G401 (cell line): ENCODE measurements around the gene PTPRD. TPM values are rescaled to one million over a fixed set of nuclear protein-coding genes. Genes with fewer than 3 reads are reported as not detected.
A peak's percentile ranks its signal among the peaks of the same experiment; 100 is the strongest.

Experiments
- DNase-seq: peaks from one replicate; pipeline ENCODE4 v3.0.0-alpha.2; 2015; ENCODE audit warnings: low spot score
- in situ Hi-C: cut with HindIII; loops from 2 replicates; pipeline ENCODE4 v1.10.0; 2016; ENCODE audit warnings: low sequenced_read_pairs, mixed read lengths
- total RNA-seq: library from RNA; depleted of rRNA; stranded (reverse); fragments of >200 nt; shearing (Covaris generic); gene quantifications from 2 replicates; pipeline ENCODE4 v1.2.3, GENCODE V29; 2014

PTPRD gene
- total RNA-seq, 1 experiment from 2014 or later = 13.0 TPM

DNA sequence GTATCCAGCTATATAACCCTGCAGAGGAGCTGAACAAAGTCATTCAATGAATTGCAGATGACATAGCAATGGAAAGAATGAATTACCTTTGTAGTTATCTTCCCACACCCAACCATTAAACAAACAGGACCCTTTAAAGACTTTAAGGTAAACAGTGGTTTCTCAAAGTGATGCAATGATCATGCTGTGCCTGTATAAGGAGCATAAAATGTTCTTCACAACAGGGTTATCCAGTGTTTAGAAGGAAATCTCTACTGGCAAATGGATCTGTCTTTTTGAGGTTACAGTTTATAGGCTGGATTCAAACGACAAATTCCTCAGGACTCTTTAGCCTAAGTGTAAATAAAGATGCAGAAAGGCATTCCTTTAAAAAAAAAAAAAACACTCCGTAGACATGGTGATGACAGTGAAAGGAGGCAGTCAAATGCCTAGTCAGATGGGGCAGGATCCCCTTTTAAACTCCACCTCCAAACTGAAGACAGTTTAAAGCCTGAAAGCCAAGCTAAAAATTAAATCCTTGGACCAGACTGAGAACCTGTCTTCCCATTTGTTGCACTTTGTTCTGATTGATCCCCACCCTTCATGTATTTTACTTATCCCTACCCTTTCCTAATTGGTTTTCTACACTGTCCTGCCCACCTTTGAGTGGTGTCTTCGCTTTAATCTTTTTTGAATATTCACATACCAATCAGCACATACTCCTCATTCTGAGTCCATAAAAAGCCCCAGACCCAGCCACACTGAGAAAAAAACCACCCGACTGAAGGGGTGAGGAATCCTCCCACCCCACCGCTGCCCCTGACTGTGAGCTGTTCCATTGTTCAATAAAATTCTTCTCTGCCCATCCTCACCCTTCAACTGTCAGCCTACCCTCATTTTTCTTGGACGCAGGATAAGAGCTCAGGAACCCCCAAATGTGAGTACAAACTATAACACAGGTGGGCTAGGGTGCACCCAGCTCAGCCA is 2052.0 kb downstream of the PTPRD start:
- in situ Hi-C loops = no loop called here
- no peak for DNase-seq

DNA sequence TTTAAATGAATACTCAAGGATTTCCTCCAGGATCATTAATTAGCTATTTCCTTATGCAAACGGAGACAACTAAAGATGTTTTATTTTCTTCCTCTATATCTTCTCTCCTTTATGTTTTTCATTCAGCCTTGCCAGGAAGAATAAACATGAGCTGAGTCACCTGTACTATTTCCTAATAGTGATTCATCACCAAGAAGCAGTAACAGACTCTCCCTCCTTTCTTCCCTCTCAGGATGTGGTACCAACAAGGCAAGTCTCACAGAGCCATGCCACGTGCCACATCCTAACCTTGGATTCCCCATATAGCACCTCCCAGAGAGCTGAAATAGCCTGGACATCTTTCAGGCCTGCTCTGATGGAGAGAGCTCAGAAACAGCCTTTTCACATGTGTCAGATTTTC is 2054.6 kb downstream of the PTPRD start:
- no peak for DNase-seq
- in situ Hi-C loops = no loop called here

DNA sequence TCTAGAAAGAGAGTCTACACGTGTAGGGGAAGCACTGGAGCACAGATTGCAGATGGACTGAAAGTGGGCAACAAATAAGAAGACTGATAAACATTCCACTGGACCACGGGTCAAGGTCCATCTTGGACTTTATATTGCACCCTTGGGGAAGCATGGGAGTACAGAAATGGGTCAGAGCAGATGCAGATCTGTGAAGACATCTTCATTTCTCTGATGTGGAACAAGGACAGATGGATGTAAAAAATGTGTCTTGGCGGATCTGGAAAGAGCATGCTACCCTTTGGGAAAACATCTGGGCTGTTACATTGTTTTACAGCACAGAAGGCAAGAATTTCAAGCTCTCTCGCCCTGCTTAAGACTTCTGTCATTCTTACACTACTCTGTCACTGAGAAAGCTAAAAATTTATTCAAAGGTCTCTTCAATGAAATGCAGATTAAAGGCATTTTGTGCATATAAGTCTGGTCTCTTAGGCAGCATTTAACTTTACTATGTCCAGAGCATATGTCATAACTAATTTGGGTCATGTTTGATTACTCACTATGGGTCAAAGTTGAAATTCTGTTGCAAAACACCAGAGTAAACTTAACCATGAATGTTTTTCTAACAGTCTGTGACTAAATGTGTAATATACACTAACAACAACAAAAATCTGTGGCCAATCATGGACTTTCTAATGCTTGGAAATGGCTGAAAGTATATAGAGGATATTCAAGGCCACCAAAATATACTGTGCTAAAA is 2056.9 kb downstream of the PTPRD start:
- DNase-seq = no peak
- in situ Hi-C loops = no loop called here

DNA sequence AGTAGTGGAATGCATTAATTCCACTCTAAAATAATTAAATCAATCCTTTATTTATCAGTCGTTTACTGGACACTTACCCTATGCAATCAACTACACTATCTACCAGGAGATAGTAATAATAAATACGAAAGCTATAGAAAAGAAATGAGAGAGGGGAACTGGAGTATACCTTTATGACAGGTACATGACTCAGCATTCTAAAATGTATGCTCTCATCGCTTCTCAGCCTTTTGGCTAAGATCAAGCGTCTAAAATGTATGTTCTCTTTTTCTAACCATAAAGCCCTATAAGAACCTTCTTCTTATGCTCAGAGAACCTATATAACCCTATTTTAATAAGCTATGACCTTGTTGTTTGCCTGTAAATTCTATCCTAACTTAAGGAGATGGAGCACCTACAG is 2059.4 kb downstream of the PTPRD start:
- in situ Hi-C loops = no loop called here
- no peak for DNase-seq

DNA sequence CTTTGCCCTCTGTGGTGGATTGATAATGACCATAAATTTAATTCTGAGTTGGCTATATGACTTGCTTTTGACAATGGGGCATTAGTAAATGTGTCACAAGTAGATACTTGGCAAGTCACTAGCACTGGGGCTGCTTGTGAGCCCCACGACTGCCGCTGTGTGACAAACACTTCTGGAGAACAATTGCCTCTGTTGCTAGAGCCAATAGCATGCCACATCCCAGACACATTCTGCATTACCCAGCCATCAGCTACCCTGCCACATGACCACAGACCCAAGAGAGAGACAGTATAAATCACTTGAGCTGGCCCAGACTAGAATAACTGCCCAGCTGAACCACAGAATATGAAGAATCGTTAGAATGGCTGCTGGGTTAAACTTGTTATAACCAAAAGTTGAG is 2060.1 kb downstream of the PTPRD start:
- in situ Hi-C loops = no loop called here
- DNase-seq = no peak

DNA sequence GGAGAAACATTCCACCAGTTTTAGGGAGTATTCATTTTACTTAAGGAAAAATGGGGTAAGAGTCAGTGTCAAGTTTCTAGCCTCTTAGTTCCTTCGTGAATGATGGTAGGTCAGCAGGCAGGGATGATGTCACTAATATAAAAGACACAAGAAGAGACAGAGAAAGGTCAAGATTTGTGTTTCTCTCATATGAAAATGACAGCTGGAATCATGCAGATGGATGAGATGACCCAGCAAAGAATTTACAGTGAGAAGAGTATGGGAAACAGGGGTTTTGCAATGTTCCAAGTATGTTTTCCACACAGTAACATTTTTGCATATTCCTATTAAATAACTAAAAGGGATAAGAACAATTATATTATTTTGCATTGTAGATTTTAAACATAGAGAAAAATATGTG is 2063.6 kb downstream of the PTPRD start:
- in situ Hi-C loops = no loop called here
- no peak for DNase-seq

DNA sequence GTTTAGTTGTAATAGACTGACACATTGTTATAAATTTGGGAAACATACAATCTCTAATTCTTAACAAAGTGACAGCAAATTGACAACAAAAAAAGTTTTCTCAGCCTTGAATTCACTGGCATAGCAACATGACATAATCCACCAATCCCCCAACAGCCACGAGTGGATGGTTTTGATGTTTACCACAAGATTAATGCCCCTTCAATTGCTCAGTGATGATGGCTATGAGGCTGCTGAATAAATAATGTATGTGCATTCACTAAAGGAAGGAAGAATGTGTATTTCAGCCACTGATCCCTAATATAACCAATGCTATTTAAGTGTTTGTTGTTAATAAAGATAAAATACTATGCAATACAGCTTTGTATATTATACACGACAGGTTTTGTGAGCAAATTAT is 2069.6 kb downstream of the PTPRD start:
- no peak for DNase-seq
- in situ Hi-C loops = no loop called here

DNA sequence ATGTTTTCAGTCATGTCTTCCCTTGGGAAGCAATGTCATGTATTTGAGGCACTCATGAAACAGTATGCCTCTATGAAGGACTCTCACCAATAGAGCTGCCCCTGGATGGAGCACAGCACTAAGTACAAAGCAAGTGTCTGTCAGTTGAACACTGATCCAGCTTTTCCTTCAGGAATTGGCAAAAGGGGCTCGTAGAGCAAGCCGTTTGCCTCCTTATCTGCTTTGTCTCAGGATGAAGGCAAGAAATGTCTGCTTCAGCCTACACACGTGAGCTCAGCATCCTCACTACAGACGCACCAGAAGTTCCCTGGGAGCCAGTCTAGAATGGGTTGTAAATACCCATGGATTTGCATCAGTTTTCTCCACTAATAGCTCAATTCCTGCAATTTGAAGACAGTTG is 2070.3 kb downstream of the PTPRD start:
- in situ Hi-C loops = no loop called here

DNA sequence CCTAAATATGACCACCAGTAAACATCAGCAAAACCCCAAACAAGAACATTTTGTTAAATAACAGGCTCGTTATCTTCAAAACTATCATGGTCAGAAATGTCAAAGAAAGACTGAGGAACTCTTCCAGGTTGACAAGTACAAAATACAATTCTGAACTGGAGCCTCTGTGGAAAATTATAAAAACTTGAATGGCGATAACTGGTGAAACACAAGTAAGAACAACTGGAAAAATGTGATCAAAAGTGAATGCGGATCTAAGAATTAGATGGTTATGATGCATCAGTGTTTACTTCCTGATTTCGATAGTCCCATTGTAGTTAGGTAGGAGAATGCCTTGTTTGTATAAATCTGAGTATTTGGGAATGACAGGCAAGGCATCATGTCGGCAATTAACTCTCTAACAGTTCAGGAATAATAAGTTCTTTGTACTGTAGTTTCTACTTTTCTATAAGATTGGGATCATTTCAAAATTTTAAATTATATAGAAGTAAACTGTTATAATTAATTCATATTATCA is 2073.1 kb downstream of the PTPRD start:
- no peak for DNase-seq
- in situ Hi-C loops = no loop called here

More for the DNA sequence above, 2070.3 kb downstream of the PTPRD start:
- no peak for DNase-seq

DNA sequence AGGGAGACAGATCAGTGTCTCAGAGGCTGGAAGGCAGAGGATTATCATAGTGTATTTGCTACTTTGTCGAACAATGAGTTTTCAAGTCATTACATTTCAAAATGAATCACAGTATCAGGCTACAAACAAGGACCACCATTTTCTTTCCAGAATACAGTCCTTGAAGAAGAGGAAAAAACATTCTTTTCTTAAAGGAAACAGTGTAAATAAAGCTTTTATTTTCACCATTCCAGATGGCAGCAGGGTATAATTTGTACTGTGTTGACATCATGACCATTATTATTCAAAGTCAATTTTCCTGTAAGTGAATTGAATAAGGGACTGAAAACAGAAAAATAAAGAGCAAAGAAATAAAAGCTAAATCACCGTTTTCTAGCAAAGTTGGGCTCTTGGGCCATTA is 2076.0 kb downstream of the PTPRD start:
- in situ Hi-C loops = no loop called here
- no peak for DNase-seq

DNA sequence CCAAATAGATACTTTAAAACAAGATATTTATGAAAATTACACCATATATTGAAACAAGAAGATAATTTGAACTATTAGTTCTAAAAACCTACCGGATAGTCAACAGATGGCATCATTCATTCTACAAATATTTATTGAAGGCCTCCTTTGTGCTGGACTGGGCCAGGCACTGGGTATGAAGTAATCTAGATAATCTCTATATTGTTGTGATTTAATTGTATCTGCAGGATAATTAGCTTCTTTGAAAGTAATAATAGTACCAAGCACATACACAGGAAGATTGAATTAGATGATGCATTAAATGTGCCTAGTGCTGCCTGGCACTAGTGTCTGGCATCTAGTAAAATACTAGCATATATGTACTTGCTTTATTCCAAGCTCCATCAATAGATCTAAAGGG is 2078.0 kb downstream of the PTPRD start:
- in situ Hi-C loops = no loop called here
- DNase-seq = no peak

DNA sequence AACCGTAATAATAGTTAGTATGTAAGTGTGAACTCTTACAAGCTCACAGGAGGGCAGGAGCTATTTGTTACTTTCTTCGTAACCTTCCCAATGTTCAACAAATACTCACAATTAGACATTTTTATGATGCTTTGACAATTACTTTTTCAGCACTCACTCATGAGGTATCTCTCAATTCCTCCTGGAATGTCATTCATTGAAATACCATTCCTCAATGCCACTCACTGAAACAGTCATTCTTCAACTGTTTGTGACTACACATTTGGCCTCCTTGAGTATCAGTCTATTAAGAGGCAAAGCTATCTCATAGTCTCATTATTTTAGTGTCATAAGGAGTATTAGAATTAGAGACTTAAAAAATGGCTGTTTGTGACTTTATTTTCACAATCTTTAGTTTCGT is 2079.1 kb downstream of the PTPRD start:
- no peak for DNase-seq
- in situ Hi-C loops = no loop called here

DNA sequence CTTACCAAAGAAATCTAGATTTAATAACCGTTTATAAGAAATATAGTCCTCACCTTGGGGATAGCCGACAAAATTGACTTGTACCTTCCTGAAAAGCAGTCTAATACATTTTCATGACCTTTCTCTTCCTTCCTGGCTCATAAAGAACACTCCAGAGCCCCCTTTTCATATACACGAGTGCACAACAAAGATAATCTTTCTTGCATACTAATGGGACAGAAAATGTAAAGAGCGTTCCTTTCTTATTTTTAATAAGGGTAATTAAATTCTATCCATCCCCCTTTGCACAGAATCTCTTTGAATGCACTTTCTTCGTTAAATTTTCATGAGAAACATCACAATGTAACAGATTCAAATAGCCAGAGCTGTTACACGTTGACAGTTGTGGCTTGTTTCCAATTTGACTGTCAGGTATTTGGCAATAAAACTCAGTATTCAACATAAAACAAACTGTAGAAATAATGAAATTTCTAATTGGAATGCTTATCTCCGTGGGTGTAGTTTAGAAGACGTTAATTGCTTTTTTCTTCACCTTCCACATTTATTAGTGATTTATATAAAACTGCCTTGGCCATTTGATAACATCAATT is 2080.9 kb downstream of the PTPRD start:
- DNase-seq = peak; percentile 34

DNA sequence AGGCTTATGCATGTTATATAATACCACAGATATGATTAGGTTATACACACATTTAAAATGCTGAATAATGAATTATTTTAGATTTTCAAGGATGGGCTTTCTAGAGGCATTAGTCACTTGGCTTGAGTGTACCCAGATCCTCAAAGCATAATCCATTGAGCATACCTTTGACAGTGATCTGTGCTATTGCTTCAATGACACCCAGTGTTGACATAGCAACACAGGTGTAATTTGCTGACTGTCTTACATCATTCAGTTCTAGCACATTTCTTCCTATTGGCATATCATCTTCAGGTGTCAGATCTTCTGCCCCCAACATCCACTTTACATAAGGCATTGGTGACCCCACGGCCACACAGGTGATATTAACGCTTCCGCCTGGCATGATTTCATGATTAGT is 2091.7 kb downstream of the PTPRD start:
- in situ Hi-C loops = no loop called here
- no peak for DNase-seq

More for the DNA sequence above, 2080.9 kb downstream of the PTPRD start:
- in situ Hi-C loops = no loop called here

DNA sequence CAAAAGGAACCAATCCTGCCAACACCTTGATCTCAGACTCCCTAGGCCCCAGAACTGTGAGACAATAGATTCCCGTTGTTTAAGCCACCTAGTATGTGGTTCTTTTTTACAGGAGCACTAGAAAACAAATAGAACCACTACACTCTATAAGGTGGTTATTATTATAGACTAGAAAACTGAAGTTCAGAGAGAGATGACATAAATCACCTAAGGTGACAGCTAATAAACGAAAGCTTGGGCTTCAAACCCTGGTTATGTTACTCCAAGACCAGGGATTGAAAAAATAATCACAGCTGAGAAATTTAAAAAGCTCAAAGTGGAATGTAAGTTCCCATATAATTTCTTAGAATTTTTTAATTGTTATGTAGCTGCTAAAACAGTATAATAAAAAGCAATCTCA is 2097.1 kb downstream of the PTPRD start:
- in situ Hi-C loops = no loop called here

DNA sequence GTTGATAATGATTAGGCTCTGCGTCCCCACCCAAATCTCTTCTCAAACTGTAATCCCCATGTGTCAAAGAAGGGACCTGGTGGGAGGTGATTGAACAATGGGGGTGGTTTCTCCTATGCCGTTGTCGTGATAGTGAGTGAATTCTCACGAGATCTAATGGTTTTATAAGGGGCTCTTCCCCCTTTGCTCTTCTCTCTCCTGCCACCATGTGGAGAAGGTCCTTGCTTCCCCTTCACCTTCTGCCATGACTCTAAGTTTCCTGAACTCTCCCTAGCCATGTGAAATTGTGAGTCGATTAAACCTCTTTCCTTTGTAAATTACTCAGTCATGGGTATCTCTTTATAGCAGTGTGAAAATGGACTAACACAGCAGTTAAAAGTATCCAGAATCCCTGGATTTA is 2098.0 kb downstream of the PTPRD start:
- in situ Hi-C loops = no loop called here
- no peak for DNase-seq

More for the DNA sequence above, 2097.1 kb downstream of the PTPRD start:
- DNase-seq = no peak

DNA sequence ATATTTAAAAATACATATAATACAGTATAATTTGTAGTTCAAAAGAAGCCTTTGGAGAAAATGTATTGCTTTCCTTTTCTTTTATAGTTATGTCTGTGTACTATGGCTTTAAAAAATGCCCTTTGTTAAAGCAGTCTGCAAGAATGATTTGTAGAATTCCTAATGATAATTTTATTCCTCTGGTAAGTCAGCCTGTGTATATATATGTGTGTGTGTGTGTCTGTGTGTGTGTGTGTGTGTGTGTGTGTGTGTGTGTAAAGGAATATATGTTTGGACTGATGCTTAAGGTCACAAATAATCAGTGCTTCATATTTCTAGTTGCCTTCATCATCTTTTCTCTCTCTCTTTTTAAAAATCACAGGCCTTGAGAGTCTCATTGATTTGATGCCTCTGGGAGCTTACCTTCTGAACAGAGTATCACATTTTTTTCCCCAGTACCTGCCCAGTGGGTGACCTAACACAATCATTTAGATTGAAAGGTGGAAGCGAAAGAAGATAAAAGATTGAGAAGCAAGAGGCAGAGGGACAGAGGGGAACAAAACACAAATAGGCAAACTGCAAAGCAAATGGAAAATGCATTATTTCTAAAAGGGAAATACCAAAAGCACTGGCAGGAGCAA is 2104.0 kb downstream of the PTPRD start:
- in situ Hi-C loops = no loop called here
- DNase-seq = no peak

DNA sequence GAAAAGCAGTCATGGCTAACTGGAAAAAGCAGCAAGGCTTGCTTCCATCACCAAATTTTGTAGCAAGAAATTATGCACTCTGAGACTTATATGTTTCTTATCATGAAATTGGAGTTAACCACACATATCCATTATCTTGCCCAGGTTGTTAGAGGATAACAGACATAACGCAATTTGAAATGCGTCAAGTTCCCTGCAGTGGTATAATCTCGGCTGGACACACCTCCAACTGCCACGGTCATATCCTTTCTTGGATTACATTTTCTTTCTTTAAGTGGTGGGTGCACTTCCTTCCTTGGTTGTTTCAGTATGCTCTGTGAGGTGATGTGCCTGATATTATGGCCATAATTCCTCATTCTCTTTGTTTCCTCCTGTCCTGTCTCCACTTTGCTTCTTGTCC is 2118.2 kb downstream of the PTPRD start:
- in situ Hi-C loops = no loop called here
- DNase-seq = no peak

DNA sequence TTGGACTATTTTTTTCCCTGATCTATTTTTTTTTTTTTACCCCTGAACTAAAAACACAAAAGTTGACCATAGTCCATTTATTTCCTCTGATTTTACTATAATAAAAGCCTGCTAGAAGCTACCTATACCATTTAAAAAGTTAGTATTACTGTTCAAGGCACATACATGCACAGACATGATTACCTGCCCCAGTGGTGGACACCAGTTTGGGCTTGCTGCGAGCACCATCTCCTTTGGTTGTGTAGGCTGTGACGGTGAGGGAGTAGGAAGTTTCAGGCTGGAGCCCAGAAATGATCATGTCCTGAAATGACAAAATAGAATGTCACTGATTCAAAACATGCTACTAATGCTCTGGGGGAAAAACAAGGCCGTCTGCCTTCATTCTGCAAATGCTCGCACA is 2120.1 kb downstream of the PTPRD start:
- DNase-seq = no peak
- in situ Hi-C loops = no loop called here
